Stimulated activated CD4-positive, alpha-beta T cell treated with anti-CD3 and anti-CD28 coated beads, Interleukin-4, amount 100 ng/mL, for 1 hour (primary cell): ENCODE data around the gene LHX6.
A peak's percentile ranks its signal among the peaks of the same experiment; 100 is the strongest.

Experiments
- DNase-seq: peaks from one replicate; pipeline ENCODE4 v3.0.0-alpha.2; 2020

Gene LHX6

DNA sequence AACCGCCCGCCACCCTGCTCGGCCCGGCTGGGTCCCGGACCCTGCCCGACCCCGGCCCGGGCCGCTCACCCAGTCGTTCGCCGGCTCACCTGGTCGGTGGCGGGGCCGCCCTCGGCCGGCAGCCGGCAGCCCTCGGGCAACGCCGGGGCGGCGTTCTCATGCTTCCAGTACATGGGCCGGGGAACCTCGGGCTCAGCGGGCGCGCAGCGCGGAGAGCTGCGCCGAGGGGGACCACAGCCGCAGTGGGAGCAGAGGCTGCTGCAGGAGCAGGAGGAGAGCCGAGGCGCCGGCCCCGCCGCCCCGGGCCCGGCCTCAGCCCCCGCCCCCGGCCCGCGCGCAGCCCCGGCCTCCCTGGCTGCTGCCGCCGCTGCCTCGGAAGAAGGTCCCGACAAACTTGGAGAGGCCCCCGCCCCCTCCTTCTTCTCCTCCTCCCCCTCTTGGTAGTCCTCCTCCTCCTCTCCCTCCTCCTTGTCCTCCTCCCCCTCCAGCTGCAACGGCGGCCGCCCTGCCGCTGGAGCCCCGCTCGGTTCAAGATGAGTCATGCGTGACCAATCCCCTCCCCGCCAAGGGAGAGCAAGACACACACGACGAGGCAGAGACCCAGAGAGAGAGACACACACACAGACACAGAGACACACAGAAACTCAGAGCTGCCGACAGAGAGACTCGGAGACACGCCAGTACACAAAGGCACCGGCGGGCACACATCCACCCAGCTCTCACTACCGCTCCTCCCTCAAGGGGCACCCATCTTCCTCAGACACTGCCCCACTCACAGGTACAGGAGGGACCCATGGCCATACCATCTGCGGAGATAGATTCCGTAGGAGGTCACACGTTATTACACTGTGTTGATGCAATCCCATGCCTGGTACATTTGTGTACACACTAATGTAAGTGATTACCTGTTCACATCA, at the start of gene LHX6:
LHX6 (minus strand) TSS at position 390 of the 917 bp plus-strand sequence; CDS start at position 173, 217 bp downstream.
- DNase-seq, result no peak

DNA sequence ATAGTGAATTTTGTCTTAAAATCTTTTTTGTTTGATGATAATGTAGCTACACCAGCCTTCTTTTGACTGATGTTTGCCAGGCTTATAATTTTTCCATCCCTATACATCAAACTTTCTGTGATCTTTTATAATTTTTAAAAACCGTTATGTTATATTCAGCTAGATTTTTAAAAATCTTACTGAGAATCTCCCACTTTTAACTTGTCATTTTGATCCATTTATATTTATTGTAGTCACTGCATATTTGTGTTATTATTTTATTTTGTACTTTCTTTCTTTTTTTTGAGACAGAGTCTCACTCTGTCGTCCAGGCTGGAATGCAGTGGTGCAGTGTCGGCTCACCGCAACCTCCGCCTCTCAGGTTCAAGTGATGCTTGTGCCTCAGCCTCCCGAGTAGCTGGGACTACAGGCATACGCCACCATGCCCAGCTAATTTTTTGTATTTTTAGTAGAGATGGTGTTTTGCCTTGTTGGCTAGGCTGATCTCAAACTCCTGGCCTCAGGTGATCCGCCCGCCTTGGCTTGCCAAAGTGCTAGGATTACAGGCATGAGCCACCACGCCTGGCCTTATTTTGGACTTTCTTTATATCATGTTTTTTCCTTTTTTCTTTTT, 48.6 kb upstream of the LHX6 start:
- DNase-seq, result no peak

DNA sequence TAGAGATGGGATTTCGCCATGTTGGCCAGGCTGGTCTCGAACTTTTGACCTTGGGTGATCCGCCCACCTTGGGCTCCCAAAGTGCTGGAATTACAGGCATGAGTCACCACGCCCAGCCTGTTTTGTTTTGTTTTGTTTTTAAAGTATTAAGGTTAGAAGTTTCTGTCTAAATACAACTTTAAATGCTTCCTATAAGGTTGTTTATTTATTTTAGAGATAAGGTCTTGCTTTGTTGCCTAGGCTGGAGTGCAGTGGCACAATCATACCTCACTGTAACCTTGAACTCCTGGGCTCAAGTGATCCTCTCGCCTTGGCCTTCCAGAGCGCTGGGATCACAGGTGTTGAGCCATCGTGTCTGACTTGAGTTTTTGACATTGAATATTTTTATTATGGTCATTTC, 47.3 kb upstream of the LHX6 start:
- DNase-seq, result no peak

DNA sequence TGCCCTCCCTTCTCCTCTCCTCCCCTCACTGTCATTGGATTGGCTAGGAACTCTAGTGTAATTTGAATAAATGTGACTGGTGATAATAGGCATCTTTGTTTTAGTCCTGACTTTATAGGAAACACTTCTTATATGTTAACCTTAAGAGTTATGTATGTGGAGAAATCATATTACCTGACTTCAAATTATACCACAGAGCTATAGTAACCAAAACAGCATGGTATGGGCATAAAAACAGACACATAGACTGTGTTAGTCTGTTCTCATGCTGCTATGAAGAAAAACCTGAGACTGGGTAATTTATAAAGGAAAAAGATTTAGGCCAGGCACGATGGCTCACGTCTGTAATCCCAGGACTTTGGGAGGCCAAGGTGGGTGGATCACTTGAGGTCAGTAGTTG, 45.3 kb upstream of the LHX6 start:
- no peak for DNase-seq

DNA sequence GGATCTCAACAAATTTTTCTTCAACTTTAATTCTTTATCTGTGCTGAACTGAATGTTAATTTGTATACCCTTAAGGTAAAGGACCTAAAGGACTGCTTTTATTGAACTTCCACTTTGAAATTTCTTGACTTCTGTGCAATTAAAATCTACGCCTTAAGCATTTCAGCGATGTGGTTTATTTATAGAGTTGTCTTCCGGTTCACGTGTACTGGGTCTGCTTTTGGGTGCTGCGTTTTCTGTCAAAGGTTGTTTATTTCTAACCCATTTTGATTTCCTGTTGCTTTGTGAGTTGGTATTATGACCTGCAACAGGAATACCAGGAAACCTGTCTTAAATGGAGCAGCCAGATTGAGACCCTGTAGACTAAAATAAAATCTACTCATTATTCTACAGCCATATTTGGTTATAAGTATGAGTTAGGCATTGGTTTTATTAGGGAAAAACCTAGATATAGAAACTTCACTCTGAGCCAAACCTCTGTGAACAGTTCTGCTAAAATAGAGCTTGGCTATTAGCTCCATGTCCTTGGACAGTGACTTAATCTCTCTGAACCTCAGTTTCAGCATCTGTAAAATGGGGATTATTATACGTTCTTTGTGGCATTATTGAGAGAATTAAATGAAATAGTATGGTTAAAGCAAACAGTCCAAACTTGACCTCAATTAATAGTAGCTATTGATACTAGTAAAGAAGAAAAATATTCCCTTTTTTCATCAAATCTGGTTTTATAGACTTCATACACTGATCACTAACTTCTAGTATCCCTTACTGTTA, 39.5 kb upstream of the LHX6 start:
- no peak for DNase-seq

DNA sequence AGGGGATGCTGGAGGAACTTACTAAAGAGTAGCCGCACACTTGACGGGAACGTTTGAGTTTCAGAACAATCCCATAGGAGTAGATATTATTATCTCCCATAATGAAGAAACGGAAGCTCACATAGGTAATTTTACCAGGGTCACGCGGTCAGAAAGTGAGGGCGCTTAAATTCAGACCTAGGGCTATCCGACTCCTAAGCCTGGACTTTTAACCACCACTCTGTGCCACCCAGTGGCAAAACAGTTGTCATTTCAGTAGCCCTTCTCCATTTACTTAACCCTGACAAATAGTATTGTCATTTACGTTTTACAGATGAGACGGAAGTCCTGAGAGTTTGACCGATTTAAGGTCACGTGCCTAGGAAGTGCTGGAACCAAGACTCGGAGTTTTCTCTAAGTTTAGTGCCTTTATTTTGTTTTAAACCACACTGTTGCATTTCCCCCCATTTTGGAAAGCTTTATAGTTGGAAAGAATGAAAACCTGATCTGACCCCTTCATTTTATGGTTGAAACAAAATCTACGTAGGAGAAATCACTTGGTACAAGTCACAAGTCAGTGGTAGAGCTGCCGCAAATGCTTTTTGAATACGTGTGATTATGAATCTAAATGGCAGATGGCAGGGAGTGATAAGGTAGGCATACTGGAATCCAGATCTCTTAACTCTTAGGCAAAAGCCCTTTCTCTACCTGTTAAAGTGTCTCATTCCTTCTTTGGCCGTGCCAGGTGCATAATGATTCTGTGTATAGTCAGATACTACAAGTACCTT, 36.6 kb upstream of the LHX6 start:
- peak; percentile 6 for DNase-seq

DNA sequence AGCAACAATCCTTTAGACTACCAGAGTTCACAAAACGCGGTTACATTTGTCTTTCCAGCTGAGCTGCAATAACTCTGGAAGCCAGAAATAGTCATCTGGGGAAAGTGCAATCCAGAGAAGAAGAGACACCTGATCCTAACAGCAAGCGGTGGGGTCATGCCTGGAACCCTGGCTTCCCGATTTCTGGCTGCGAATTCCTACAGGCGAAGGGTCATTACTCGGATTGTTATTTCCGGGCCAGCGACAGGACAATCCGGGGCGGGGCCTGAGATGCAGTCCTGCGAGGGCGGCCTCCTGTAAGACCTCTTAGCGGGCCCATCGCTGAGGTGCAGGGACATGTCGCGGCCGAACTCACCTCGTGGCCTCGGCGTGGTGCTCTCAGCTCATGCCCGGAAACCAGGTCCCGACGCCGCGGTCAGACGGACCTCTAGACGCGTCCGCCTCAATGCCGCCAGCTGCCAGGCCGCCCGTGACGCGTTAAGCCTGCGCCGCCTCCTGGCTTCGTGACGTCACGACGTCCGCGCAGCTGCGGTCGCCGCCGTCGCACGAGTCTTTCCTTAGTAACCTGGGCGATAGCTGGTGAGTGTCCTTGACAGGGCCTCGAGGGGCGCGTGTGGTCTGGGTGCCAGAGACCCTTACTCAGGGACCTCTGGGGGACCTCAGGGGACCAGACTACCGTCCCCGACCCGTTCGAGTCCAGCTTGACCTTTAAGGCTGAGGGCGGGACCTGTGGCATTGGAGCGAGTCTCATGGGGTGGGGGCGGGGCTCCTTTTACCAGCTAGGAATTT, 35.8 kb upstream of the LHX6 start, which contains the start of the genes MRRF and RBM18:
MRRF (plus strand) TSS at position 523 of the 789 bp plus-strand sequence. CDS start 6,010 bp downstream, outside the sequence.
RBM18 (minus strand) TSS at position 481 of the 789 bp plus-strand sequence. CDS start 3,348 bp downstream, outside the sequence.
- peak; percentile 90 for DNase-seq

DNA sequence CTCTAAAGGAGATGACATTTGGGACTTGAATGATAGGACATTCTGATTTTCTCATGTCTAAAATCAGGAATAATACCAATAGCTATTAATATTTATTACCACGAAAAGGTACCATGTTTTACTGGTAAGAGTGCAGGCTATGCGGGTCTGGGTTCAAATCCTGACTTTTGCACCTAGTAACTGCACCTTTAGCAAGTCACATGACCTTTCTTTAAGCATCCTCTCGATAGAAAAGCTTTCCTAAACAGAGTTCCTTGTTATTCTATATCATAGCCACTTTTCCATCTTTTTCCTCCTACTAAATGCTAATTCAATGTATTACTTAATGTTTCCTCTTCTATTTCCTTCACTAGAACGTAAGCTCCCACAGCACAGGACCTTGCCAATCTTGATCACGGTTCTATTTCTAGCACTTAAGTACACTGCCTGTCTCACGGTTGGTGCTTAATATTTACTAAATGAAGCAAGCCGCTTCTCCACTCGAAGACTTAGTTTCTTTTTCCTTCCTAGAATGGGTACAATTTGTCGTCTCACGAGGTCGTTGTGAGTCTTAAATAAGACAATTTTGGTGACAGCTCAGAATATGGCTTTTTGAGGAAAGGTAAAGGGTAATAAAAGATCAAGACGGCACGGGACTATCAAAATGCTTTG, 35.1 kb upstream of the LHX6 start:
- no peak for DNase-seq

DNA sequence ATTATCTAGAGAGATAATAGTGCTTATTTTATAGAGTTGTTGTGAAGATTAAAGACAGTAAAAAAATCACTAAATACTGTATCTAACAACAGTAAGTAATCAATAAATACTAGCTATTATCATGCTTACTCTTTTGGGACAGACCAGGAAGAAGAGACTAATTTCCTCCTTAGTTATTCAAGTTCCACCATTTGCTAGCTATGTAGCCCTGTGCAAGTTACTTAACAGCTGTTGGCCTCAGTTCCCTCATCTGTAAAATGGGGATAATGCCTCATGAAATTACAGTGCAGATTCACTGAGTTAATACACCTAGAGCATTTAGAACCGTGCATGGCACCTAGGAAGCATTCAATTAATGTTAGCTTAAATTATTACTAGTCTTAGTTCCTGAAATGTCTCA, 33.3 kb upstream of the LHX6 start:
- DNase-seq, result no peak

DNA sequence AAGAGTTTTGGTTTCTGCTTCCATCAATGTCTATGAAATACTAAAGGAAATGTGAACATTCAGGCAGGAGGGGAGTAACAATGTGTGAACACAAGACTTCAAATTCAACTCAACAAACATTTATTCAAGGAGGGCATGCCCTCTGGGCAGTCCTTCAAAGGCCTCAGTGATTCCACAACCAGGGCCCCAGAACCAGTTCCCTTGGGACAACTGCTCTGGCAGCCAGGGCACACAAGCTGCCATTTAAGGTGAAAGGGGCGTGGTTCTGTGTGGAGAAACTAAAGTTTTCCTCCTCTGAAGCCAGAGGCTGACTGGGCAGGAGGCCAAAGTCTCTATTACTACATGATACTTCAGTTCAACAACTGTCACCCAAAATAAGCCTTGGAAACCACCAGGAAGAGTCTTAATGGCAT, 32.7 kb upstream of the LHX6 start:
- no peak for DNase-seq

DNA sequence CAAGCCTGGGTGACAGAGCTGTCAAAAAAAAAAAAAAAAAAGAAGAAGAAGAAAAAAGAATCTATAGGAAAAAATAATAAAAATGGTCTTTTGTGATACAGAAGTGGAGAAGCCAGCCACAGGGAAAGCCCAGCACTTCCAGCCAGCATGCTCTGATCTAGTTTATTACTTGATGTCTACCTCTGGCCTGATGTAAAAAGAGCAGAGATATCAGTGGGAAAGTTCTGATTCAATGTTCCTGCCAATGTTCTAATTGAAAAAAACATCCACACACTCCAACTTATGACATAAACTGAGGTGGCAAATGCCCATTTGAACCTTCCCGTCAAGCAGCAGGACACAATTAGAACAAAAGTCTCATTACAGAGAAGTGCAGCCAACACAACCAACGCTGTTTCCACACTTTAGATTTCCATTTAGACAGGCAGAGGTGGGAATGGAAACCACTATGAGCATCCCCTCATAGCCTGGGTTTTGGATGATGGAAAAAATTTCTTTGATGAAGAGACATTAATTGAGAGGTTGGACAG, 30.2 kb upstream of the LHX6 start:
- DNase-seq, result no peak

DNA sequence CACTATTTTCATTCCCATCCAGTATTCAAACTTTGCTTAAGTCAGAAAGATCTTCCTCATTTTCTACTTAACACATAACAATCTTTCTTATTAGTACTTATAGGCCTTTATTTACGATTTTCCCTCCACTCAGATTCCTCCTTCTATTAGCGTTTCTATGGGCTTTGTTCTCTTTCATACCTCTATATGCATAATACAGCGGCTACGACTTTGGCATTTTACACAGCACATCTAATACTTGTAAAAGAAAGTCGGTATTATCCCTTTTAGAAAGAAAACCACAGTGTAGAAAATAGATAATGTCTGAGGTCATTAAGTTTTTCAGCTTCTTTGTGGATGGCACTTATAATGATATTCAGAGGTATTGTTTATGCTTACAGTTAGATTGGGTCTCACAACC, 27.4 kb upstream of the LHX6 start:
- no peak for DNase-seq

DNA sequence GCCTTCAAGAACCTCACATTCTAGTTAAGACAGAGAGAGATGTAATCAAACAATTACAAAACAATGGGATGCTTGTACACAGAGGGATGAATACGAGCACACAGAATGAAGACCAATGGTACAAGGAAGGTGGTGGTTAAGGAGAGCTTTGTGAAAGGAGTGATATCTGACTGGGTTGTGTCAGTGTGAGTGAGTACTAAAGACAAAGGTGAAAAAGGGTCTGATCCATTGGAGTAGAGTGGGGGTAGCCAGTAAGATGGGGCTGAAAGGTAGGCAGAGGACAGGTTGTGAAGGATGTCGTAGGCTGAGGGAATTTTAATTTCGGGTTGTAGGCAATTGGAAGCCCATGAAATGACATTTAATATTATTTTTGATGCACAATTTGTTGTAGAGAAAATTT, 26.0 kb upstream of the LHX6 start:
- no peak for DNase-seq

DNA sequence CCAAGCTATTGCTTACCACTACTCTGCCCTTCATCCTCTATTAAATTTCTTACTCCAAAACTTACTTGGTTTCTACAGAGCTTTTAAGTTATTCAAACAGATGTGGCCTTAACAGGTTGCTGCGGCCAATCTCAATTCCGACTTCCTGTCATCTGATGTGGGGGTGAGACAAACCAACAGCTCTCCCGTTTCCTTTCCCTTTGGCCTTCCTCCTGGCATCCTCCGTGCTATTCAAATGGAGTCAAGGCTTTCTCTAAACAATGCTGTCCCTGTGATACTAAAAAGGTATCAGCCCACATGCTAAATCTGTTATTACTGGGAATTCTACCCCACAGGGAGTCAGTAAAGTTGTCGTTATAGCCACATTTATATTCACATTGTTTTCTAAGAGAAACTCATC, 24.0 kb upstream of the LHX6 start:
- DNase-seq, result no peak

DNA sequence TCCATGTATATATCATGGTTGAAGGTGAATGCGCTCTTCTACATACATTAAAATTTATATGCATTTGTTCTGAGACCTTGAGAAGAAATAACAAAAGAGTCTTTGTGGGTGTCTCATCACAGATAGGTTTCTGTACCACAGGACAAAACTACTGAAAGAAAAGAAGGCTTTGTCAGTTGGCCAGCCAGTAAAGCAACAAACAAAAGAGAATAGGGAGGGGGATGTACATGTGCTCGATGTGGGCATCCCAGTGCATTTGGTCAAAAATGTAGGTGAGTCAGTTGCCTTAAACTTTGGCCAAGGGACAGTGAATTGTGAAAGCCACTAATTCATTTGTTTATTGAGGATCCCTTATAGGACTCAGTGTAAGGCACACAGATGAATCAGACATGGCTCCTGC, 22.6 kb upstream of the LHX6 start:
- DNase-seq, result no peak

DNA sequence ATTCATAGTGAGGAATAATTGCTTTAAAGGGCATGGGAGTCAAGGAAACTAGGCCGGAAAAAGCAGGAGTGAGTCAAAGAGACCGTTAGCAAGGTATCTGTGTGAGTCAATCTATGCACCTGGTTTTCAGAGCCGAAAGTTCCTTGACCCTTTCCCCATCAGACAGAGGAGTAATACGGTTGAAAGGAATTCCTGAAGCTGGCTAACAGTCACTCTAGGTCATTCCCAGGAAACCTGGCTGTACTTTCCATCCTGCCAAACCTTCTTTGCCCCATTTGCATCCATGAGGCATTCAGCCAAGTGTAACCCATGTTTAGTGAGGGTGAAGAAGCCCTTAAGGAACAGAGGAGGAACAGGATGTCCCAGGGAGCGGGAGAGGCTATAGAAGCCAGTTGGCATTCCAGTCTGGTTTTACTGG, 19.7 kb upstream of the LHX6 start:
- no peak for DNase-seq

DNA sequence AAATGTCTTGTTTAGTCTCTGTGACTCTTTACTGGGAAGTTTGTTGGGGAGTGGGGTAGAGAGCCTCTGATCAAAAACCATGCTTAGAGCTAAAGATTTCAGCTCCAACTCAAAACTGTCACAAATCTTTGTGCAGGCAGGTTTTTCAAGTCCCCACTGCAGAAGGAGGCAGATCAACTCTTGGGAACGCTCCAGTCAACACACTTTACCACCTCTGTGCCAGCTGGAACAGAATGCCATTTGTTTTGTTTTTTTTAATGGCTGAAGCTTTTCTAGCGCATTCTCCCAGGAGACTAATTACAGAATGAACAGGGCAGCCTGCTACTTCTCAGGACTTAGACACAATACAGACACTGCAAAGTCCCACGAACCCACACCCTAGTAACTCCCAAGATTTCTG, 17.9 kb upstream of the LHX6 start:
- DNase-seq, result no peak

DNA sequence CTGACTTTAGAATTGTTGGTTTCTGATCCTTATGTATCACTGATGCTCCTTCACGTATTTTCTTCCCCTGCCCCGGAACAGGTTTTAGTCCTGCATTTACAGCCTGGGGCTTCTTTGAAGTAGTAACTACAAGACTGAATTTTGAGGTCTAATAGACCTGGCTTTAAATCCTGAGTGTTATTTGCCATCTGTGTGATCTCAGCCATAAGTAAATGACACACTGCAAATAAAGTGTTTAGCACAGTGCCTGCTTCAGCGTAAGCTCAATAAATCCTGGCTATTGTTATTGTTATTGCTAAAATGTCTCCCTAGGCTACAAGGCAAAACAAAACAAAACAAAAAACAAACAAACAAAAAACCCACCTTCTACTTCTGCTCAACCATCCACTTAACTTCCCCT, 15.6 kb upstream of the LHX6 start:
- no peak for DNase-seq

DNA sequence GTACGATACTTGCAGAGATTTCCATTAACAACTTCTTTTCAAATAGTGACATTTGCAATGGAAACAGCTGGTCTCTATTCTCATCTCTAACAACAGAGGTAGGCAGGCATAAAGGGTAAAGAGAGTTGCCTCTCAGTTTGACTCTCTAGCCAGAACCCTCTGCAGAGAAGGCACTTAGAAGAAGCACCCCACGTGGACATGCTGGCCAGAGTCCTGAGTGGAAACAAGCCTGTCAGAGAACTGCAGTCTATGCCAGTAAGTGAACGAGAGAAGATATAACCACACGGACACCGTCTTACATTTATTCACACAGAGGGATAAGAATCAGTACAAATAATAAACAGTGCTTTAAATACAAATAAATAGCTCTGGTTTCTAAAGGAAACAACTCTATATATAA, 11.0 kb upstream of the LHX6 start:
- DNase-seq, result no peak

DNA sequence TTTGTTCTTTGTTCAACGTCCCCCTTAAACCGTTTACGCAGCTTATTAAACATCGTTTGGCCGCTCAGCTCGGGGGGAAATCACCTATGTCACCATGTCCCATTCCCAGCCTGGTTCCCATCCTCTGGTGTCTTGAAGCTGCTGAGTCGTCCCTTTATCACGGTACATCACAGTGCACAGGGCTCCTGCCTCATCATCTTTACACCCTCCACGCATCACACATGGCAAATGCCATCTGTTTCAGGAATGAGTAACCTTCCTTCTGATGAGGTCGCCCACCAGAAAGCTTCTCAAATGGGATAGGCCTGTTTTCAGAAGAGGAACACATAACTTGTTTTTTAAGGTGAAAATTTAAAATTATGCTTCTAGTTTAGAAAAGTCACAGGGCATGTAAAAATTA, 7.9 kb upstream of the LHX6 start:
- no peak for DNase-seq
